Activated gamma-delta T cell treated with Interleukin-2 at 50 U/mL for 16 hours (primary cell): ENCODE results near the gene INTS1.

Source experiments
- DNase-seq: peaks from one replicate; pipeline ENCODE4 v3.0.0-alpha.2; 2020

INTS1 gene

GRCh38 chr7:1430056-1430845, 73.9 kb downstream of the INTS1 start:
- no peak for DNase-seq

DNA sequence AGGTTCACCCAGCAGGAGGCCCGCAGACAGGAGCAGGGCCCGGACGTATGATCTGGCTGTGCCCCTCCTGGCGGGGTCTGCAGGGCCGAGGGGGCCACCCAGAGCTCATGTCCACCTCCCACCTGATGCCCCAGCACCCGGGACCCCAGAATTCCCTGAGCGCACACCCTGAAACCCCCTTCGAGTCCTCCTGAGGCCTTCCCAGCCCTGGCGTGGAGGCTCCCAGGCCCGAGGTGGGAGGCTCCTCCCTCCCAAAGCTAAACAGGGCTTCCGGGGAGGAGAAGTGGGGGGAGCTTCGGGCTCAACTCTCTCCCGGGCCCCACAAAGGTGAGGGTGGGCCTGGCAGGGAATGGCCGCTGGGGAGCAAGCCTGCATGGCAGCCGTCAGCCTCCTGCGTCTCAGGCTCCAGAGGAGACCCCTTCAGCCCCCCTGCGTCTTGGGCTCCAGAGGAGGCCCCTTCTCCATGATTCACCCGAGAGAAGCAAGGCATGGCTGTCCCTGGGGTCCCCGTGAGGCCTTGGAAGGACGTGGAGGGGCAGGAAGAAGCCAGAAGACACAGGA, 75.2 kb downstream of the INTS1 start:
- no peak for DNase-seq

DNA sequence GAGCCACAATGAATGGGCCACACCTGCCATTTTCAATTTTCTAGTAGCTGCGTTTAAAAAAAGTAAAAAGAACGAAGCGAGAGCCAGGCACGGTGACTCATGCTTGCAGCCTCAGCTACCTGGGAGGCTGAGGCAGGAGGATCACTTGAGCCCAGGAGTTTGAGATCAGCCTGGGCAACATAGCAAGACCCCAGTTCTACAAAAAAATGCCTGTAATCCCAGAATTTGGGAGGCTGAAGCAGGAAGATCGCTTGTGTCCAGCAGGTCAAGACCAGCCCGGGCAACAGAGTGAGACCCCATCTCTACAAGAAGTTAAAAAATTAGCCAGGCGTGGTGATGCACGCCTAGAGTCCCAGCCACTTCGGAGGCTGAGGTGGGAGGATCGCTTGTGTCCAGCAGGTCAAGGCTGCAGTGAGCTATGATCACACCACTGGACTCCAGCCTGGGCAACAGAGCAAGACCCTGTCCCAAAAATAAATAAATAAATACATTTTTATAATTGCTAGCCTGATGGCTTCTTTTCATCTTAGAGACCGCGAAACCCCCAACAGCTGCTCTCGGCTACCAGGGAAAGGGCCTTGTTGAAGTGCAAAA, 77.0 kb downstream of the INTS1 start:
- DNase-seq, result no peak

DNA sequence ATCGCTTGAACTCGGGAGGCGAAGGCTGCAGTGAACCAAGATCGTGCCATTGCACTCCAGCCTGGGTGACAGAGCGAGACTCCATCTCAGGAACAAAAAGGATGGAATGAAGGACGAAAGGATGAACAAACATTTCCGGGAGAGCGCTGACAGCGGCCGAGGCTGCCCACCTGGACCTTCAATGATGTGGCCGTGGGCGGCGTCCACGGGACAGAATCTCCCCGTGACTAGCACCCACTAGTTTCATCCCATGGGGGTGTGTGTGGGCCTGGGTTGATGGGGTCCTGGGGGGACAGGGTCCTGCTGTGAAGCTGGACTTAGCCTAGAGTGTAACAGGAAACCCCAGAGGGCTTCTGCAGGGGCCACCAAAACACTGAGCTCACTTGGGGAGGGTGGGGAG, 77.7 kb downstream of the INTS1 start:
- DNase-seq, result no peak

GRCh38 chr7:1425292-1426136, 78.7 kb downstream of the INTS1 start:
- DNase-seq, result no peak

- no peak for DNase-seq
Observed at GRCh38 chr7:1424041-1424440, 80.1 kb downstream of the INTS1 start.

DNA sequence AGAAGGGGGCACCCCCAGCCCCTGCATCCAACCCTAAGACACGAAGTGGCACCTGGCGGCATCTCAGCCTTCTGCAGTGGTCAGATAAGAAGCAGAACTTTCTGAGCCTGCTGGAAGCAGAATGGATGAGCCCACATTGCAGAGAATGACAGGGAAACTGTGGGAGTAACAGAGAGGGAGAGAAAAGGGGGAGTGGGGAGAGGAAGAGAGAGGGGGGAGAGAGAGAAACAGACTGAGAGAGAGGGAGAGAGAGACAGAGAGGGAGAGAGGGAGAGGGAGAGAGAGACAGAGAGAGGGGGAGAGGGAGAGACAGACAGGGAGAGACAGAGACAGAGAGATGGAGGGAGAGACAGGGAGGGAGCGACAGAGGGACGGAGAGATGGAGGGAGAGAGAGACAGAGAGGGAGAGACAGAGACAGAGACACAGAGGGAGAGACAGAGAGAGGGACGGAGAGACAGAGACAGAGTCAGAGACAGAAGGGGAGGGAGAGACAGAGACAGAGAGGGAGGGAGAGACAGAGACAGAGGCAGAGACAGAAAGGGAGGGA, 80.9 kb downstream of the INTS1 start:
- DNase-seq, result no peak

GRCh38 chr7:1422512-1423263, 81.5 kb downstream of the INTS1 start:
- DNase-seq, result no peak

DNA sequence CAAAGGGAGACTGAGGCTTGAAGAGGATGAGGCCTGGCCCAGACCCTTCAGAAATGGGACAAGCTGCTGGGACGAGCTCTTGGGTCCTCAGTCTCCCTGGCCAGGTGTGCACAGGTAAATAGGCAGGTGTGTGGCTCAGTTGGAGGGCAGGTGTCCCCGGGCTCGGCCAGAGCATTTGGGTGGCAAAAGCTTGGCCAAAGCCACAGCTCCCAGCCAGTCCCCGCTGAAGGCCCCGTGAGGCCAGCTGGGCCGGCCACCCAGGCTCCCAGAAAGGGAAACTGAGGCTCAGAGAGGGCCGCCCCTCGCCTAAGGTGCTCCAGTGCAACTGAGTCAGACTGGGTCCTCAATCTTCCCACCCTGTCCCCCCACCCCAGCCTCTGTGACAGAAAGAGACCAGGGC, 82.2 kb downstream of the INTS1 start:
- DNase-seq, result no peak

GRCh38 chr7:1421020-1421790, 83.0 kb downstream of the INTS1 start:
- no peak for DNase-seq
